Activated CD8-positive, alpha-beta memory T cell treated with anti-CD3 and anti-CD28 coated beads for 24 hours (primary cell): ENCODE results near the gene MYO16.

Experiments used
- DNase-seq: peaks from one replicate; pipeline ENCODE4 v3.0.0-alpha.2; 2020

Gene MYO16

DNA sequence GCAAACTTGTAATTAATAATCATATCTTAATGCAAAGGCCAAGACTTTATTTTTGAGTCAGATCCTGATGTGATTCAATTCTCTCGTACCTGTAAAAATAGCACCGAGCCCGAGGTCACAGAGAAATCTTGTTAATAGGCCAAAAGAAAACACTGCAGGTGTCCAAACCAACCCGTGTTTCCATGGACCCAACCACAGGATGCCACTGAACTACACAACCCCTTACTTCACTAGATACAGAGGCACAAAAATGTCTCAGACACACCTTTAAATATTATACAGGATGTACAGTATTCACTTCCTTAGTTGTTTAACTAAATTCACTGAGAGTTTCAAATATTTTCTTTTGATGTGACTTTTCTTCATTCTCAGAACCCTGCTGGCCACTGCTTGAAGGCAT lies 530.9 kb downstream of the MYO16 start:
- DNase-seq, result no peak

DNA sequence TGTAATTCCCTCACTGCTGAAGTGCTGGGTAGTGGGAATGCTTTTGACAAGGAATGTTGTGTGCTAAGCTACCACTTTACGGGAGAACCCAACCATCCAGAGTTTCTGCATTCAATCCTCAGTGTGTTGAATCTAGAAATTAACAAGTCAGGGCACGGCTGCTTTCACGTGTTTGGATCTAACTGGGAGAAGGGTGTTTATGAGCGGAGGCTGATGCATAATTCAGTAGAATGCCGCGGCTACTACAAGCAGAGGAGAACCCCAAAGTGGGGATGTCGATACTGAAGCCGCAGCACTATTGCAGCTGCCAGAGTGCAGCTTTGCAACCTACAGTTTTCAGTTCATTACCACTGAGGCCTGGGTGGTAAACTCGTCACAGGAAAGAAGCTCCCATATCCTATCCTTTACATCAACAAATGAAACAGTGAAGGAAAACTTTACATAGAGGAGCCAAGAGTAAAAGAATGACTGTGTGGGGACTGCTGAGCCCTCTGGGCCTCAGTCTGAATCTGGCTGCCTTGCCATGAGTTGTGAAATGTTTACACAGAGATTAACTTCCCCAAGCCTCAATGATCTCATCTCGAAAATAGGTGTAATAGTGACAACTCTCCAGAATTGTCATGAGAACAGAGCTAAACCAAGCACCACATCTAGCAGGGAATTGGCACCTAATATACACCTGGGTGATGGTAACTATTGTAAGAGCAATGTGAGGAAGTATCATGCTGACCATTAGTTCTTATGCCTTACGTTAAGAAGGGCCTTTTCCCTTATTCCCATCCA lies 531.7 kb downstream of the MYO16 start:
- DNase-seq, result no peak

DNA sequence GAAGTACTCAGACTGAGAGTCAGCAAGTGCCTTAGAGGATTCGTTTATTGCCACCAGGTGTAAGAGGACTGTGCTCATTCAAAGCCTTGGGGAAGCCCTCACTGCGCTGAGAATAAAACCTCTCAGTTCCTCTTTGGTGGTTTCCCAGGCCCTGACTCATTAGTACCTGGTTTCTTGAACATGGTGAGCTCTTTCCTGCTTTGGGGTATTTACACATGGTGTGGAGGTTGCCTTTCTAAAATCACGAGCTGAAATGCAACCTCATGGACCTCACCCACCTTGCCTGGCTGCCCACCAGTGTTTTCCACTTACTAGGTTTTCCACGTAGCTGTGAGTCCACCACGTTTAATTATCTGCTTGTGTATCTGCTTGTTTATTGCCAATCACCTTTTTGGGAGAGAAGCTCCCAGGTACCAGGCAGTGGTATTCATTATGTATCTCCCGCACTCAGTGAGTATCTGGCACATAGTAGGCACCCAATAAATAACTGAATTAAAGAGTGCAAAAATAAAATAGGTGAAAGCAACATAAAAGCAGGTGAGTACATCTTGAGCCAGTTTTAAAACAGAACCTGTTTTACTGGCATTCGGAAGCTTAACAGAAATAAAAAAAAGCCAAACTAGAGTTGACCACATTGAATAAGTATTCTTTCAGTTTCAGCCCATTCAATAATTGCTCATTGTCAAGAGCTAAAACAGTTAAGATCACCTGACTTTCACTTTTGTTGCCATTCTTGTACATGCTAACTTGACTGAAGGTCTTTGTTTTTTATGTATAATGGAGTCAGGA lies 533.0 kb downstream of the MYO16 start:
- DNase-seq, result no peak

DNA sequence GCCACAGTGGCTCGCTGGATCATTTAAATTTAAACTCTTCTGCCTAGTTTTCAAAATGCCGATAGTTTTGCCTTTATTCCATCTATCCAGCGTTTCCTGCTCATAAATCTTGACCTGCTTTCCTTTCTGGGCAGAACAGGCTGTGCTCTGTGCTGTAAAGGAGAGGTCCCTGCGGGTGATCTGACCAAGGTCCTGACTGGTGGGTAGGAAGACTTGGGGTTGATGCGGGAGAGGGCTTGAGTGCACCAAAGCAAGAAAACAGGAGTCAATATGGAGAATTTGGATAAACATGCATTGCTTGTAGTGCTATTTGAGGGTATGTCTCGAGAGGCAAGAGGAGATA lies 533.6 kb downstream of the MYO16 start:
- no peak for DNase-seq

DNA sequence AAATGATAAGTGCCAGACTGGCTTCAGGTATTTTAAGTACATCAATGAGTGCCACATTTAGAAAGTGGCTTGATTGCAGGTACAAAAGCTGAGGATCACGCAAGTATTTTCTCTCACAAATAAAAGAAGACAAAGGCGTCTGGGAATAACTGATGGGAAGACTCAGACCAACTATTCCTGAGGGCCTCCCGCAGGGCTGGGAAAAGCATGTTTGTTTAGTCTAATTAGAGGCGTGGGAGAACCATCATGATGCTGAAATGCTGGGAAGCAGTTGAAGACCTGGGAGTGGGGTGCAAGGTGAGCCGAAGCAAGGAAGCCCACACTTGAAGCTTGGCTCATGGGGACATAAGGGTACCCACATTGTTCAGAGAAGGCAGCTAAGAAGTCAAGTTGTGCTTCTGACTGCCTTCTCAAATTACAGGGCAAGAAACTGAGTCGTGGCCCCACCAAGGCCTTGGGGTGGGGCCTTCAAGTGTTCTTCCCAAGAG lies 536.0 kb downstream of the MYO16 start:
- DNase-seq, result no peak

DNA sequence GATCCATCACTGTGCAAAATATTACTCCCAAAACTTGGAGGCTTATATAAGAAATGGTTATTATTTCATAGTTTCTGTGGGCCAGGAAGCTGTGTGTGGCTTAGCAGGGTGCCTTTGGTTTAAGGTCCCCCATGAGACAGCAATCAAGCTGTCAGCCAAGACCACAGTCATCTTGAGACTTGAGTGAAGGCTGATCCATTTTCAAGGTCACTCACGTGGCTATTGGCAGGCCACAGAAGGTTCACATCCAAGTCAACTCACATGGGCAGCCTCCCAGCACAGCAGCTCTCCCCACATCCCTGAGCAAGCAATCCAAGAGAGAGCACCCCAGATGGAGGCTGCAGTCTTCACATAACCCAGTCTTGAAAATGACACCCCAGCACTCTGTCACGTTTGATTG lies 537.4 kb downstream of the MYO16 start:
- no peak for DNase-seq

DNA sequence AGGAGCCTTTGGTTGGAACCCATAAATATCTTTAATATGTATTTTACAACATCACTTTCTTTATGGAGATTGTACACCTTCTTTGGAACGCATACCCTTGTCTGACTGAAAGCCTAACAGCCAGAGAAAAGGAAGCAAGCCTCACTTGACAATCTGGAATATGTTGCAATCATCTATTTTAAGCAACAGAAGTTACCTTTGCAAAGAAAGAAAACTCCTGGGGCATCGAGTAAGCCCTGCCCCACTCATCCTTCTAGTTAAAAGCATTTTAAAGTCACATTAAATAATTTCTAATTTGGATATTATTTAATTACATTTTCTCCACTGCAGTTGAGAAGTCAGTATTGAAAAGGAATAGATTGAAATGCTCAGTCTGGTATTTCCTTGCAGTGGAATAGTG lies 542.7 kb downstream of the MYO16 start:
- DNase-seq, result no peak

DNA sequence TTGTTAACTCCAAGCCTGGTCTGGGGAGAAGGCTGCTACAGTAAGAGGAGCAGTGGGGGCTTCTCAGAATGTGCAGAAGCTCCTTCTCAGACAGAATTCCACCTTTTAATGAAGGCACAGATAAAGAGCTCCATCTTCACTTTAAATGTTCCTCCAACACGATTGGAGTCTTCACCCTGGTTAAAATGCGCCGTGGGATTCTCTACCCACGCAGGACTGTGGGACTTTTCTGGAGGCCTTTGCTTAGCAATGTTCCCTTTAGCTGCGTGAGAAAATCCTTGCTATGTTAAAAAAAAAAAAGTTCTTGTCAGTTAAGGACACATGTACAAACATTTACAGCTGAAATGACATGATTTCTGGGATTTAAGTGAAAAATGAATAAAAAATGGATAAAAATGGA lies 546.3 kb downstream of the MYO16 start:
- no peak for DNase-seq

DNA sequence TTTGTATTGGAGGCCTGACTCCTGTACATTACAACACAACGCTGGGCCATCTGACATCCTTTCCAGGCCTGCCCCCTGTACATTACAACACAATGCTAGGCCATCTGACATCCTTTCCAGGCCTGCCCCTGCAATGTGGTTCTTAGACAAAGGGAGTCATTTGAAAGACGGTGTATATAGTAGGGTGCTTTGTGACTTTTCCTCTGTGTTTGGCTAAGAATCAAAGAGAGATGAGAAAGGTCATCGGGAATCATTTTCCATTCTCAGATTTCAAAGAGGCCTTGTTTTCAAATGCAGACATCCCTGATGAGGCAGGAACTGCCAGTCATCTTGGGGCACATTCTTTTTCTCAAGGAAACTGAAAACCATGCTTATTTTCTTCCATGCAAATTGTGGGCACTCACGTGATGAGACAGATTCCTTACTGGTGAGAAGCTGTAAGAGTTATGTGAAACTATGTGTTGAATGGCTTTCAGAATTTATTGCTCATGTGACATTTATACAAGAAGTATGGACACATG lies 551.6 kb downstream of the MYO16 start:
- DNase-seq, result no peak

DNA sequence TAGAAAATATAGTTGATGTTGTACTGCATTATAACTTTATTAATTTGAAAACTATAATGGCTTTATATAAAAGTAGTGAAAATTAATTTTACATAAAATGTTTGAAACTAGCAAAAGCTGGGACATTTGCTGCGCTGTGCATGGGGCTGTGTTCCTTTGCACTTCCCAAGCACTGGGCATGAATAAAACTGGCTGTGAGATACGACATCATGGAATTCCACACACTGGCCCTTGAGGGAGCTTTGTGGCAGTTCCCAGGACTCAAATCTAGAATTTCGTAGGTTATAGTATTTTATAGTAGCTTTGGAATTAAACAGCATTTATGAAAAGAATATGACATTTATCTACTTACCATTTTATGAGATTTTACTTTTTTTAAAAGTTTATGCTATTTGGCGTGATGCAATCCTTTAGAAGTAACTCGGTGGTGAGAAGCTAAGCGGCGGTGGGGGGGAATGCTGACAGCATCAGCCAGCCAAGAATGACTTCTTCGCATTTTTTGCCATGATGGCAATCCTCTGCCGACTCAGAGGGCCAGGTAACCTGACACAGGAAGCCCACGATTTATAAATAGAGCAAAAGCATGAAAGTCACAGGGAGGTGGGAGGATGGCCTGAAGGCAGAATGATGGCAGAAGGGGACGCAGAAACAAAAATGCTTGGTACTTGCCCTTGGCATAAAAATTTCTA lies 553.5 kb downstream of the MYO16 start:
- DNase-seq, result no peak

DNA sequence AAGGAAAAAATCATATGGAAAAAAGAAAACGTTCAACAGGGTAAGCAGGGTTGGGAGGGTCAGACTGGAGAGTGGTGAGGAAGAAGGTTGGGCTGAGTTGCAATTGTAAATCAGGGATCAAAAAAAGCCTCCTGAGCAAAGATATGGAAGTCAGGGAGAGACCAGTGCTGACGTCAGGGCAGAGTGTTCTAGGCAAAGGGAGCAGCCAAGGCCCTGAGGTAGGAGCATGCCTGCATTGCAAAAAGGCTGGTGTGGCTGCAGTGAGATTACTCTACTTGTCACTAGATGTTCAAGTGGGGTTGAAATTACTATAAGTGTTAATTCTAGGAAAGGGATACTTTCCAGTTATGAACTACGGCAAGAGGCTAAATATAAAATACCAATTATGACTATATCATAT lies 562.0 kb downstream of the MYO16 start:
- no peak for DNase-seq

DNA sequence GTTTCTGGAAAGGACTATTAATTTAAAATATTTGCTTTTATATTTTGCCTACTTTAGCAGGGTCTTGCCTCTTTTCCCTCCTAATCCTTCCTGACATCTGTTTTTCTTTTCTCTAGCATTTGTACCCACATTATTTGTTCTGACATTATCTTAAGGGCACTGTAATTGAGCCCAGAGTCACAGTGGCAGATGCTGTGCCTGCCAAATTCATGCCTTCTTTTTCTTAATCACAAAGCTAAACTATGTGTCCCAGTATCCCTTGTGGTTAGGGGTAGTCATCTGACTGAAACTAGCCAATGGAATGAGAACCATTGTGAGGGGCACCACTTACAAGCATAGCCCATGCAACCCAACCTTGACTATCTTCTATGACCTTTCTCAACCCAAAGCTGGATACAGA lies 562.9 kb downstream of the MYO16 start:
- no peak for DNase-seq

DNA sequence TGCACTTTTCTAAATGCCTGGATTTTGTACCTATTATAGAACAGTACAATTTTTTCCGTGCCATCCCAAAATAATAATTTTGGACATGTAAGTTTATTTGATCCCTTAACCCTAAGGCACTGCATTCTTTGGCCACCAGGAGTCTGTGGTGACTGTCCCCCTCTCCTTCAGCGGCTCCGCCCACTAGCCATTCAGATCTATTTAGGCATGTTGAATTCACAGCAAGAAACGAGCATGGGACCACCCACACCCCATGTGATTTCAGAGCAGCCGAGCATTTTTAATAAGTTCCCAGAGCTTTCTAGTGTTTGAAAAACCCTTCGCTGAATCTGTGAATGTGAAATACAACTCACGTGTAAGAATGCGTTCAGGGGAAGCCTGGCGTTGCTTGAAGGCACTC lies 567.5 kb downstream of the MYO16 start:
- DNase-seq, result no peak

DNA sequence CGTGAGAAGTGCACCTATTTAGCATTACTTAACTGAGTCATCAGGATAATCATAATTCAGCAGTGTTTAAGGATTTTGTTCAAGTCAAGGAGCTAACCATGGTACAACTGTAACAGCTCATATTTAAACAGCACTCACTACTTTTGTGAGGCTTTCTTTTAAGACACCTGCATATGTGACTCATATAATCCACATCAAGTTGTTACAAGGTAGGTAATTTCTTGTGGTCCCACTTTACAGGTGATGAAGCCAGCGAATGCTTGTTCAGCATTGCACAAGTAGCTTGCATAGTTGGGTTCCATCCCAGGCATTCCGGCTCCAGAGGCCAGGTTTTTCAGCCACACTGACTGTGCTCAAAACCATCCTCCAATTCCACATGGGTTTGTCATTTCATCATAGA lies 569.2 kb downstream of the MYO16 start:
- no peak for DNase-seq

DNA sequence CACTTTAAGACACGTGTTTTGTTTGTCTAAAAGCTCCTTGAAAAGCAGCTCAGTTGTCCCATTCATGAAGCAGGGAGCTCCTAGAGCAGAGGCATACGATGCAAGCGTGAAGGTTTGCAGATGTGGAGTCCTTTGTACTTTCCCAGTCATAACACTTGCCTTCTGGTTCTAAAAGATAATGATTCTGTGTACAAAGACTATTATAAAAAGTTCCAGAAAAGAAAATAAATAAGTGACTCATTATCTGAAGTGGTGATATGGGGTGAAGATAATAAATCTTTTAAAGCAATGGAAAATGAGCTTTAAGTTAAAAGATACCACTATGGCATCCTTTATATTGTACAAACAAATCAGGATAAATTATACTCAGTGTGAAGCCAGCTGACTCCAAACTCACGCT lies 569.9 kb downstream of the MYO16 start:
- no peak for DNase-seq

DNA sequence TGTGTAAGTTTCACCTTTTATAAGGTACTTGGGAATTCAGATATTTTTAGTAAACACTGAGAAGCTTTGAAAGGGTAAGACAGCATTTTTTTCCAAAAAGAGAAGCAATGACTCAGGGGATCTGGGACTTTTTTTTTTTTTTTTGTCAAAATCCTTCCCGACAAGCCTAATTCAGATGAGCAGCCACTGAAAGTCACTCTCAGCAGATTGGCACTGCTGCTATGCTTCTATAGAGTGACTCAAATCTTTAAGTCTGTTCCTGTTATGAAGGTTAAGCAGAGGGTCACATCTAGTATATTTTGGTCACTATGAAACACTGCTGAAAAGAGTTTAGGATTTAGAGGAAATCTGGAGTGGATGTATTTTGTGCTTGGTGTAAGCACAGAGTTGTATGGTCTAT lies 571.1 kb downstream of the MYO16 start:
- no peak for DNase-seq

DNA sequence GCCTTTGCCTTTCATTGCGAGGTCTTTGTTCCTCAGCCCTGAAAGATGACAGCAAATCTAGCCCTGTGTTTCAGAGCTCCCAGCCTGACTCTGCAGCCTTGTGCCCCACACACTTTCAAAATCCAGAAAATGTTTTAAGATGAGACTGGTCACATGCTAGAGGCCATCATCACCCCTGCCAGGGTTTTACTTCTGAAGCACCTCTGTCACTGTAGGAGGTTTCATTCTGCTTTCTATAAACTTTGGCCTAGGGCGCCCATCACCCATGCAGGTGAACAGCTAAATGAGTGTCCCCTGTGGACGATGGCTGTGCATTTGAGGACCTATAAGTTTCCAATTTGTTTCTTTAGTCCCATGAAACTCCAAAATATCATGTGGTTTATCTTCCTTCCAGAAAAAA lies 574.2 kb downstream of the MYO16 start:
- DNase-seq, result no peak

DNA sequence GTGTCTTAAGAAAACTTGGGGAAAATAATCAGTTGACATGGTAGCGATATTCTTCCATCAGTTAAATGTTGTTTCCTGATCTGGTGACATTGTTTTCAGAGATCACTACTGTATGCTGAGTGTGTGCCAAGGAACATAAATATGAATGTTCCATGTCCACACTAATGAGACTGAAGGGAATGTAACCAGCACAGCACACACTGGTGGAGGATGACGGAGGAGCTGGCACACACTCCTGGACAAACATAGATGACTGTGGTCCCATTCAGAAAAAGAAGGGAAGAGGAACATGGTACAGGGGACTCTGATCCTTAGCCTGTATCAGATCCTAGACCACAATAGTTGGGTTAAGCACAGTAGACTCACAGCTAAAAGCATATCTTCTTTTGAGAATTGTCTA lies 574.8 kb downstream of the MYO16 start:
- DNase-seq, result no peak

DNA sequence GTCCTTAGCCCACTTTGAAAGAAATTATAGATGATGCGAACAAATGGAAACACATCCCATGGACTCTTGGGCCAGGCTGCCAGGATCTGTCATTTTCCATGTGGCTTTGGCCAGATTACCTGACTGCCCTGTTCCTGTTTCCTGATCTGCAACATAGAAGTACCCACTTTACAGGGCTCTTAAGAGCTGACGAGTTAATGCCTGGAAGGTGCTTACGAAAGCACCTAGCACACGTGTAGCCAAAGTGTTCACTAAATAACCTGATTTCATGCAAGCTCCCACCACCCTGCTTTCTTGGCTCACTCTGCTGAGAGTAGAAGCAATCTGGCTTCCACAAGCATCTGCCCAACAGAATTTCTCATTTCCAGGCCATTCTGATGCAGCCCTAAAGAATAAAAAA lies 575.2 kb downstream of the MYO16 start:
- no peak for DNase-seq

DNA sequence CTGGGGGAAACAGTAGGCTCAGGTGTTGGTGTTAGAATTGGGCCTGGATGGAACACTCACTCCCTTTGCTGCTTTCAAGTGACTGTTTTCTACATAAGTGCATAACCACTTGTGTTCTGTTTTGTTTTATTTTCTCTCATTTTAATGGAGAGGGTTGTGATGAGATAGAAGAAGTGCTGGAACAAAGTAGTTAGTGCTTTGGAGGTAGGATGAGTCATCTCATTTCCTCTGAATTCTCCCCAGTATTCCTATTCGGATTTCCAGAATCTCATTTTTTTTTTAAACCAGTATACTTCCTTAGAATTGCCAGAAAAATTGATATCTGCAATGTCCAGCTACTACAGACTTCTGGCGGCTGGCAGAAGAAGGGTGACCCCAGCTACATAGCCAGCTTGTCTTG lies 575.9 kb downstream of the MYO16 start:
- DNase-seq, result no peak

DNA sequence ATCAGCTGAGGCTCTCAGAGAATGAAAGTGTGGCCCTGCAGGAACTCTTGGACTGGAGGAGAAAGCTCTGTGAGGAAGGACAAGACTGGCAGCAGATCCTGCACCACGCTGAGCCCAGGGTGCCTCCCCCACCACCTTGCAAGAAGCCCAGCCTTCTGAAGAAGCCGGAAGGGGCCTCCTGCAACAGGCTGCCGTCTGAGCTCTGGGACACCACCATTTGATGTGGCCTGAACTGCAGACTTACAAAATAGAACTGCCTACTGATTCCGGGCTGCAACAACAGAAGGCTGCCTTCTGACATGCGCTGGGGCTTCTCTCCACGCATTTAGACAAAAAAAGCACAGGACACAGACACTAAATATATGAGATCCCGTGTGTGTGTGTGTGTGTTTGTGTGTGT lies 577.2 kb downstream of the MYO16 start:
- DNase-seq, result no peak

DNA sequence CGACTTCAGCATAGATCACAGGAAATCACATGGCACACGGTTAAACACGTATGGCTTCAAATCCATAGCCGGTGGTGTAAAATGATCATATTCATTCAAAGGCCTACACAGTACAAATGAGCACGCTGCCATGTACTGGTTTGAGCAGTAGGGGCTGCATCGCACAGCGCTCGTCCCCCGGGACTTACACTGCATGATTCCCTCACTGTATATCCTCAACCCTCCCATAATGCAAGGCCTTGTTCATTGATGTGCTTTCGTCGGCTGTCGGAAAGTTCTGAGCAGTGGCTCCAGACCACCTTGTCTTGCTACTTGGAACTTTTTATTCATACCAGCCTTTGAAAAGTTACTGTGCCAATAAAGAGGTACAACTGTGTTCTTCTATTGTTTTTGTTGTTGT lies 578.2 kb downstream of the MYO16 start:
- DNase-seq, result no peak

DNA sequence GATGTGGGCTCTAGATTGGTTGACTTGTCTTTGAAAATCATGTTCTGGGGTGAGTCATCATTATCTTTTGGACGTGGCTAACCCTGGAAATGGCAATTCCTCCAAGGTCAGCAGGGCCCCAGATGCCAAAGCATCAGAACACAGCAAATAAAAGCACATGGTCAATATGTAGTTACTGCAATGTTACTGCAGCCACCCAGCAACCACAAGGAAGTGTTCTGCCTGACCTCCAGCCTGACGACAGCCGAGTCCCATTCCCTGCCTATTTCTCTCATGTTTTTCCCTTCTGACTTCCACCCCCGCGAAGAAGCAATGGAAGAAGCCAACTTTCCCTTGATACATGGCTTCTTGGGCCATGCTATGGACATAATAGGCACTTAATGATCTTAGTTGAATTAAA lies 579.1 kb downstream of the MYO16 start:
- DNase-seq, result no peak

DNA sequence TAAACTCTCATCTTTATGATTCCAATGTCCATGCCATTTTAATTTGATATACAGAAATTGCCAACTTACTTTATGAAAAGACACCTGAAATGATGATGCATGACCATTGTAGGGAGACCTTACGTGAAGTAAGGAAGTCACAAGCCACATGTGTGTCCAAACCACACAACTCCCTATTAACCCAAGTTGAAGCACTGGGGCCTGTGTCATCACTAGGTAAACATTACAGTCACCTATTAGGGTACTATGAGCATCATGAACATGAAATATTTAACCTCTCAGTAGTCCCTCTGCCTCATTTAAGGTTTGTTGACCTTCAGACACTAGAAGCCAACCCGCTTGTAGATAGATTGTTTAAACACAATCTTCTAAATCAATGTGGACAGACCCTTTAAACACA lies 580.1 kb downstream of the MYO16 start:
- DNase-seq, result no peak
